C1 segment of cervical spinal cord (tissue), 14 donors: Measurements from ENCODE around the gene WRAP73.
"Not testable (repeated sequence)": the region's sequence is repeated elsewhere in the genome, so short reads cannot be mapped to it uniquely, and the experiment has no call there.

Experiments used
- DNase-seq, 14 donors: peaks; one replicate each; lab custom pipeline; 2025; lab: John Stamatoyannopoulos, UW

Gene WRAP73

DNA sequence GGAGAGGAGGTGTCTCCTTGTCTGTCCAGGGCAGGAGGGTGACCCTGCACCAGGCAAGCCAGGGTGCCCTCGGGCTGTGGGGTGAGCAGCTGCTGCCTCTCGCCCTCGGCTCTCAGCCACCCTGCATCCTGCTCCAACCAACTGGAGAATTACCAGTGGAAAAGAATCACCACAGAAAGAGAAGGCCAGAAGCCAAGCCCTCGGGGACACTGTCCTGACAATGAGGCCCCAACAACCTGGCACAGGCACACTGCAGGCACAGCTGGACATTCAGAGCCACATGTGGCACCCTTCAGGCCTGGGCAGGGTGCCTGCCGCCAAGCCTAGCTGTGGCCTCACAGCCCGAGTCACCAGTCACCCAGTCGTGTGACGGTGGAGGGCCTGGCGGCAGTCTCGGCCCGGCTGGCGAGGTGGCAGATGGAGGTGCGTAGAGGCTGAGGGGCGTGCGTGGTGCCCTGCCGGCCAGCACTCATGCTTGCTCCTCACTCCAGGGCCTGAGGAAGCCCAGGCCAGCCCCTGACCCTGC, 50.6 kb downstream of the WRAP73 start:
- peak in 1 of 14 donors; percentile 7 for DNase-seq

DNA sequence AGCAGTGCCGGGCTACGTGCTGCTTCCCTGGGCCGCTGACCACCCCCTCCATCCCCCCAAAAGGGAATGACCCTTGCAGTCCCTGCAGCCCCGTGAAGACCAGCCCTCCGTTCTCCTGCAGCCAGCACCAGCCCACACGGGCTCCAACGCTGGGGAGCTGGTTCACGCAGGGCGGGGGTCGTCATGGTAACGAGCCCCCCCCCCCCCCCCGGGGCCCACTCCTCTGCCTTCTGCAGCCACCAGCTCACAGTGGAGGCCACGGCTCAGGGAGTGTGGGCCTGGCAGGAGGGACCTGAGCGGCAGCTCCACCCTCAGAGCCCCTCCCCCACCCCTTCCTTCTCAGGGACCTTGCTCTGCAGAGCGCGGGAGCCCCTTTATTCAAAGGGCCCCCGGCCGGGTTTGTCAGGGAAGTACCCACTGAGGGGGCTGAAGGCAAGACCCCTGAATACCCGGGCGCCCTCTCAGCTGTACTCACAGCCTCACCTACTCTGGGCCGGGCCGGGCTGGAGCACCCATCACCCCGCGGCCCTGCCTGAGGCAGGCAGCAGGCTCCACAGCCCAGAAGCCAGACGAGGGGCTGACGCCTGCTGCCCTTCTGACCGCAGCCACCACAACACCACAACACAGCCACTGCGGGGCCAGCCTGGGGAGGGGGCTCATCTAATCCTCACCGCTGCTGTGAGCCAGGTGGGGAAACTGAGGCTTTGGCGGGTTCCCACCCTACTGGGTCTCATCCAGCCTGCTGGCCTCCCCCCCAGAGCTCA, 51.2 kb downstream of the WRAP73 start:
- no peak for DNase-seq

DNA sequence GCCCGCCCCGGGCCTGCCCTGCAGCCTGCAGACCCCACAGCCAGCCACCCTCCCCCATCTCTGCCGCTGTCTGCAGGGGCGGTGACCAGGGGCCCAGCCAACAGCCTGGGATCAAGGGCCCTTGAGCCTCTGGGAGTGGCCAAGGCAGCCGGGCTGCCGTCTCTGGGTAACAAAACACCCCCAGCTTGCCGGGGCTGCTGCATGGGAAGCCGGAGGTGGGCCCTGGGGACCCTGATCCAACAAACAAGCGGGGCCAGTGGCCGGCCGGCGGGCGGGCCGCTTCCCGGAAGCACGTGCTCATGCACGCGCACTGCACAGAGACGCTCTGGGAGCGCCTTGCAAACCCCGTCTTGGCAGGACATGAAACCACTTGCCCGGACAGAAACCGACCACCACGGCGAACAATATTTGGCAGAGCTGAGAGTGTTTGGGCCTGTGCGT, 51.8 kb downstream of the WRAP73 start:
- DNase-seq = peak in 1 of 14 donors; percentile 39

DNA sequence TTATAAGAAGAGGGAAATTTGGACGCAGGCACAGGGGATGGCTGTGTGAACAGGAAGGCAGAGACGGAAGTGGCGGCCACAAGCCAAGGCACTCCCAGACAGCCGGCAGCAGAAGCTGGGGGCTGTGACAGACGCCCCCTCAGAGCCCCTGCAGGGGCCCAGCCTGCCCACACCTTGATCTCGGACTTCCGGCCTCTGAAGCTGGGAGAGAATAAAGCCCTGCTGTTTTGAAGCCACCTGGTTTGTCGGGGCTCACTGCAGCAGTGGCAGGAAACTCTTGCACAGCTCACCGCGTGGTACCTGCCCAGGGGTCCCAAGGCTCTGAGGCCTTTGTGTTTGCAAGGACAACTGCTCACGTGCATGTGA, 52.3 kb downstream of the WRAP73 start:
- DNase-seq = no peak

DNA sequence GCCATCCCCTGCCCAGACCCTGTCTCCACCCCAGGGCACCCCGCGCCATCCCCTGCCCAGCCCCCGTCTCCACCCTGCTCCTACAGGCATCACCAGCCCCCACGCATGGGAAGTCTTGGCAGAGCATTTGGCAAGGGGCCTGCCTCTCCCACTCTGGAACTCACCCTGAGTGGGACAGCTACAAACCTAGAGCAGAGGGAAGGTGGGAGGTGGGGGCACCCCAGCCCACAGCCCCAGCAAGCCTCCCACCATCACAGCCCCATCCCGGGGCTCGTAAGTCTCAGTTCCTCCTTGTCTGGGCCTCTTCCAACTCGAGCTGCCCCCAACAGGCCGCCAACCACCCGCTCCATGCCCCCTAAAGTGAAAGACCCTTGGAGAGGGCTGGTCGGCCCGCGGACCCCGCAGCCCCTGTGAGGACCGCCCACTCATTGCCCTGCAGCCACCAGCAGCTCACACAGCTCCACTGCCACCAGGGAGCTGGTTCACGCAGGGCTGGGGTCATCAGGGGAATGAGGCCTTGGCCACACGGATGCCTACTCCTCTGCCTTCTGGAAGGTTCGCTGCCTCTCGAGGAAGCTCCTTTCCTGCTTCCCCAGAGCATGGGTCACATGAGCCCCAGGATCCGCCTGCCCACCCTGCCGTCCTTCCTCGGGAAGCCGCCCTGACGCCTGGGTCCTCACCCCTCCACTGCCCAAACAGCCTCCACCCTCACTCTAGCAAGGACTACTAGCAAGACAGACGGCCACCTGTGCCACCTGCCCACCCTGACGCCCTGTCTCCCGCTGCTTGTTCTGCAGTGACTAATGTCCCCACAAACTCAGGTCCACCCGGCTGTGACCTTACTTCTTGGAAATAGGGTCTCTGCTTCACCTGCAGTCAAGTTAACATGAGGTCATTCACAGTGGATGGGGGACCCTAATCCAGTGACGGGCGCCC, 53.0 kb downstream of the WRAP73 start:
- no peak for DNase-seq

DNA sequence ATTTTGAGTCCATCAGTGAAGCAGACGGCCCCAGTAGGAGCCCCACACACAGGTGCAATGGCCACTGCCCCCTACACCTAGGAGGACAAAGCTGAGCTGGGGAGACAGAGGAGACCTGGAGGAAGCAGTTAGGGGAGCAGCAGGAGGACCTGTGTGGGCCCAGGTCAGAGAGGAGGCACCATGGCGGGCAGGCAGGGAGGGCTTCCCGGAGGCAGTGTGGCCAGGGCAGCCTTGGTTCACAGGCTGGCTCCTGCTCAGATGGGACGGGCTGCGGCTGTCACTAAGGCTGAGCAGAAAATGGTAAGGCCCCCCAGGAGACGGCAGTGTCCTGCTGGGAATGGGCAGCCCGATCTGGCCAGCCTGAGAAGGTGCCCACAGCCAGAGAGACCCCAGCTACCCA, 54.0 kb downstream of the WRAP73 start:
- no peak for DNase-seq

DNA sequence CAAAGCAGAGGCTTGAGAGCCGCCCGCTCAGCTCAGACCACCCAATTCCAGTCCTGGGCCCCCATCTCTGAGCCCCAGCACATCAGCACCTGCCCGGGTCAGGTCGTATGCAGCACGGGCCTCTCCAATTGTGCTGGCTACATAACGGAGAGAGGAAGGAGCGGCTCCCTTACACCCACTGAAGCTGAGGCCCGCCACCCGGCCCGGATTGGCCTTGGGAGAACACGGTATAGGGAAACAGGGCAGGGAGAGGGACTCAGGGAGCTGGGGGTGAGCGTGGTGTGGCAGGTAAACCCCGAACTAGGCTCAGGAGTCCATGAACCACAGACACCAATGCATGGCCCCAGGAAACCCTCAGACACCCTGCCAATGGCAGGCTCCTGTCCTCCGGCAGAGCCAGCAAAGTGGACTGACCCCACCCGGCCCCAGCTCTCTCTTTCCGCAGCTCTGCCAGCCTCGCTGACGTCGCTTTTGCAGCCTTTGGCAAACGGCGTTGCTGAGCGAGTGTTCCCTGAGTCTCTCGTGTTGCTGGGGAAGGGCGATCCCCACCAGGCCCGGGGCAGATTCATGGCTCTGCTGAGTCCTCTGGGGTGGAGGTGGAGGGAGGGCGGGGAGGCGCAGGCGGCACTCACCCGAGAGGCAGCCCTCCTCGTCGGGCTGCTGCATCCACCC, 55.1 kb downstream of the WRAP73 start:
- peak in 6 of 14 donors; percentile 15 to 67 (median 28) for DNase-seq

DNA sequence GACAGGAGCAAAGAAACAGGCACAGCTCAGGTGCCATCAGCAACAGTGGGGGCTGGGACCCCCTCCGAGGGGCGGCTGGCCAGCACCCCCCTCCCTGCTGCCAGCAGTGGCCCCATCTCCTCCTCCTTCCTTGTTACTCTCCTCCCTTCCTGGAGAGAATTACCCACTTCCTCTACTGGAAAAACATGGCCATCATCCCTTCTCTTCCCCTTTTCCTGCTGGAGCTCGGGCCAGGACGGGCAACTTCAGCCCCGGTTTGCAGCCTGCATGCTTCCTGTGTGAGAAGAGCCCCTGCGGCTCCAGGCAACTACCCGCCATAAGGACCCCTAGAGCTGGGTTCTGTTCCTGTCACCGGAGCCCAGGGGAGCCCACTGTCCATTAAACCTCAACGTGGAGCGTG, 56.2 kb downstream of the WRAP73 start:
- DNase-seq = no peak

DNA sequence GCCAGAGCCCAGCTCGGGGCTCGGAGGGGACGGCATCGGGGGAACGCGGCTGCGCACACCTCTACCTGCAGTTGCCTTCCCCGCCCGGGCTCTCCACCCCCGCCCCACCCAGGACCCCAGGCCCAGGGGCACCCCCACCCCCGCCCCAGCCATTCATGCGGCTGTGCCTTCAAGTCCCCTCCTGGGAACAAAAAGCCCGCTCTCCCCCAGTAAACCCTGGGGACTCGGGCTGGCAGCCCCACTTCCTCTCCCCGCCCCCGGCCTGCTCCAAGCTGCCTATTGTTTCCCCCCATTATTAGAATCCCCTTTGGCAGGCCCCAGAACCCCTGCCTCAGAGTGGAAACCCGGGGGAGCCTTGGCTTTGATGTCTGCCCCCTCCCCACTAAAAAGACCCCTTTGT, 56.6 kb downstream of the WRAP73 start:
- DNase-seq = no peak

DNA sequence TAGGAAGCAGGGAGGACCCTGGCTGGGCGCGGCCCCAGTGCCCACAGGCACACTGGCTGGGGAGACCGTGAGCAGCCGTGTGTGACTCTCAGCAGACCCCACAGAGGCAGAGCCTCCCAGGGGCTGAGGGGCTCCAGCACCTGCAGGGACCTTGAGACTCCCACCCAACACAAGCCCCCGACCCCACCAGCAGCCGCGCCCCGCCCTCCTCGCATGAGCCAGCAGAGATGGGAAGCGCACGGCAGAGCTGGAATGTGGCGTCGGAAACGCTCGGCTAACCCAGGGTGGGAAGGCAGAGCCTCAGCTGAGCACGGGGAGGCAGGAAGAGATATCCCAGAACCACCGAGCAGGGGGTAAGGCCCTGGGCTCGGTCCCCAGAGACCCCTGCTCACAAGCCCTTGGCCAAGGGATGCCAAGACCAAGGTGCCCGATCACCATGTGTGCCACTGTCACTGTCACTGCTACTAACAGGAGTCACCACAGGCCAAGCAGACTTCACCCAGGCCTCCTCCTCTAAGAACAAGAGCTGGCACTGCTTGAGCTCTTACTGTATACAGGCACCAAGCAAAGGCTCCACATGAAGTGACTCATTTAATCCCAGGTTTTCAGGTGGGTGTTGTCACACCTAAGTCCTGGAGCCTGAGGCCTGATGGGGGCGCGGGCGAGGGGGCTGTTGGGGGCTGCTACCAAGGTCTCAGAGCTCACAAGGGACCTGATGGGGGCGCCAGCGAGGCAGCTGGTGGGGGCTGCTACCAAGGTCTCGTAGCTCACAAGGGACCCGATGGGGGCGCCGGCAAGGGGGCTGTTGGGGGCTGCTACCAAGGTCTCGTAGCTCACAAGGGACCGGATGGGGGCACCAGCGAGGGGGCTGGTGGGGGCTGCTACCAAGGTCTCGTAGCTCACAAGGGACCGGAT, 58.7 kb downstream of the WRAP73 start:
- DNase-seq = no peak

DNA sequence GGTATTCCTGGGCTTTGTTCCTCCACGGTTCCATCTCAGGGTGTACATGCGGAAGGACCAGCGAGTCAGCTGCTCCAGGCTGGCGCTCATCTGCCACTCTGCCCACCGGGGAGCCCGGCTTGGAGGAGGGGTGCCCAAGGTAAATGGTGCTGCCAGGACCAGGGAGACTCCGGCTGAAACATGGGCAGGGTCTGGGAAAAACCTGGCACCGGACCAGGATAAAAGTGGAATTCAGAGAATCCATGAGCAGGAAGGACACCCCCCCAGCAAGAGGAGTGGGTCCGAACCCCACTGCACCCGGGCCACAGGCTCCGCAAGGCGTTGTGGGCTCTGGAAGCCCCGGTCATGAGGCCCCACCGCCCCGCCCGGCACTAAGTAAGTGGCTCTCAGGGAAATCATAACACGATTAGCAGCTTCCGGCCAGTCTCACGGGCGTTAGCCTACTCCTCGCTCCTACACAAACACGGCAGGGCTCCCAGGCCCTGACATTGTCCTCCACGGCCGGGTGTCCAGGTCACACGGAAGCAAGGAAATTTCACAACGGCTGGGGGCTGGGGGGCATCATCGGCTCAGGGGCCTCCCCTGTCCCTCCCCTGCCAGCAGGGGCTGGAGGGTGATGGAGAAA, 59.7 kb downstream of the WRAP73 start:
- DNase-seq = no peak

DNA sequence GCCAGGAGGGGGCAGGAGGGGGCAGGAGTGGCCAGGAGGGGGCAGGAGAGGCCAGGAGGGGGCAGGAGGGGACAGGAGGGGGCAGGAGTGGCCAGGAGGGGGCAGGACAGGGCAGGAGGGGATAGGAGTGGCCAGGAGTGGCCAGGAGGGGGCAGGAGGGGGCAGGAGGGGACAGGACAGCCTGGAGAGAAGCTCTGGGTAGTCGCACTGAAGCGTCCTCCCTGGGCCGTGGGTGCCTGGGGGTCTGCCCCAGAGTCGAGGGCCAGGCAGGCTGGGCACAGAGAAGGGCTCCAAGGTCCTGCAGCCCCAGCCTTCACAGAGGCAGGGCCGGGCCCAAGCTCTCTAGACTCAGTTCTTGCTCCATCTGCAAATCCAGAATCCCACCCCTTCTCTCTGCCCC, 61.5 kb downstream of the WRAP73 start:
- no peak for DNase-seq

DNA sequence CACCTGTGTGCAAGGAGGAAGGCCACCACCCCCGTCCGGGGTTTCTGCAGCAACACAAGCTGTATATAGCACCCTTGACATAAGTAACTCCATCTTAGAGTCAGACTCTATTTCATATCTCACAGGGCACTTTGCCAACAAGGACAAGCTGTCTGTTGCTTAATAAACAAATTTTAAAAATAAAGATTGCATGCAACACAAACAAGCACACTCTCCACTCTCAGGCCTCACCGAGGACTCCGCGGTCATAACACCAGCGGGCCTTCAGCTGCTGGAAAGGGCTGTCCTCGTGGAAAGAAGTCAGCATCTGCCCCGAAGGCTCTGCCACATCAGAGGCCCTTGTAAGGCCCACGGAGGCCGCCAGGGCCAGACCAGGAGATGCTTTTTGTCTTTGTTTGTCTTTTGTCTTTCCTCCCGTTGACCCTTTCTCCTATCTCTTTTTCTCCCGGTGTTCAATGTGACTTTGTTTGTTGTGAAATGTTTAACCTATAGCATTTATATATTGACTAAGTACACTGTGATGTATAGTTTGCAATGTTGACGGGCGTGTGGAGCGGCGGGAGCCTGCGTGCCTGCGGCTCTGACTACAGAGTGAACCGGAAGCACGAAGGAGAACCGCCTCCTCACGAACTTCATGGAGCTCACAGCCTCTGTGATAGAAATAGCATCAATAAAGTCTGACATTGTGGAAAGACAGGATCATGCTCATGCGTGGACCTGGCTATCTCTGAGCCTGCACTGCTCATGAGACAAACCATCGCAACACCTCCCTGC, 62.7 kb downstream of the WRAP73 start:
- DNase-seq = no peak

DNA sequence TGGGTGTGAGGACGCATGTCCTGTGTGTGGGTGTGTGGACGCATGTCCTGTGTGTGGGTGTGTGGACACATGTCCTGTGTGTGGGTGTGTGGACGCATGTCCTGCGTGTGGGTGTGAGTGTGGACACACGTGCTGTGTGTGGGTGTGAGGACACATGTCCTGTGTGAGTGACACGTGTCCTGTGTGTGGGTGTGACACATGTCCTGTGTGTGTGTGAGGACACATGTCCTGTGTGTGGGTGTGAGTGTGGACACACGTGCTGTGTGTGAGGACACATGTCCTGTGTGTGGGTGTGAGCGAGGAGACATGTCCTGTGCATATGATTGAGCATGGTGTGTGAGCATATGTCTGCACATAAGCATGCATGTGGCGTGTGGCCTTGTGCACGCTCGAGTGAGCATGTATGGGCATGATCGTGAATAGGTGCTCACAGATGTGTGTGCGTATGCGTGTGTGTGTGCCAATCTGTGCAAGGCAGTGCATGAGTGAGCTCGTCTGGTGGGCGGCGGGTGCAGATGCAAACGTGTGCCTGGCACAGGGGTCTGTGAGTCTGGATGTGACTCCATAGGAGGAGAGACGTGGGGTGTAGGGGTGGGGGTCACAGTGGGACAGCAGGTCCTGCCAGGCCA, 63.8 kb downstream of the WRAP73 start:
- no peak for DNase-seq

DNA sequence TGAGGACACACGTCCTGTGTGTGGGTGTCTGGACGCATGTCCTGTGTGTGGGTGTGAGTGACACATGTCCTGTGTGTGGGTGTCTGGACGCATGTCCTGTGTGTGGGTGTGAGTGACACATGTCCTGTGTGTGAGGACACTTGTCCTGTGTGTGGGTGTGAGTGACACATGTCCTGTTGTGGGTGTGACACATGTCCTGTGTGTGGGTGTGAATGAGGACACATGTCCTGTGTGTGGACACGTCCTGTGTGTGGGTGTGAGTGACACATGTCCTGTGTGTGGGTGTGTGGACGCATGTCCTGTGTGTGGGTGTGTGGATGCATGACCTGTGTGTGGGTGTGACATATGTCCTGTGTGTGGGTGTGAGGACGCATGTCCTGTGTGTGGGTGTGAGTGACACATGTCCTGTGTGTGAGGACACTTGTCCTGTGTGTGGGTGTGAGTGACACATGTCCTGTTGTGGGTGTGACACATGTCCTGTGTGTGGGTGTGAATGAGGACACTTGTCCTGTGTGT, 64.5 kb downstream of the WRAP73 start:
- DNase-seq = not testable (repeated sequence)

DNA sequence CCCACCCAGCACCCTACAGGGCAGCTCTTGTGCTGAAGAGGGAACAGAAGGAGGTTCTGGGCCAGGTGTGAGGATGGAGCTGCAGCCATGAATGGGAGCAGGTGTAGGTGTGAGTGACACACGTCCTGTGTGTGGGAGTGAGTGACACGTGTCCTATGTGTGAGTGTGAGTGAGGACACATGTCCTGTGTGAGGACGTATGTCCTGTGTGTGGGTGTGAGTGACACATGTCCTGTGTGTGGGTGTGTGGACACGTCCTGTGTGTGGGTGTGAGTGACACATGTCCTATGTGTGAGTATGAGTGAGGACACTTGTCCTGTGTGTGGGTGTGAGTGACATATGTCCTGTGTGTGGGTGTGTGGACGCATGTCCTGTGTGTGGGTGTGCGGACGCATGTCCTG, 65.0 kb downstream of the WRAP73 start:
- no peak for DNase-seq

DNA sequence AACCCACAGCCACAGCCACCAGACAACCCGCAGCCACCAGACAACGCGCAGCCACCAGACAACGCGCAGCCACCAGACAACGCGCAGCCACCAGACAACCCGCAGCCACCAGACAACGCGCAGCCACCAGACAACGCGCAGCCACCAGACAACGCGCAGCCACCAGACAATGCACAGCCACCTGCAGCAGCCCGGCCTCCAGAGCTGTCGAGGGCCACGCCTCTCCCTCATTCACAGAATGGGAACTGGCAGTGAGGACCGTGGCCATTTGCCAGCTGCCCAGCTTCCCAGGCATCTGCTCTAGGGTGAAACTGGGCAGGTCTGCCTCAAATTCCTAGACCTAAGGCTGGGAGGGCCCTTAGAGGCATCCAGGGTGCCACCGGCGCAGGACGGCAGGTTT, 66.2 kb downstream of the WRAP73 start:
- not testable (repeated sequence) for DNase-seq

DNA sequence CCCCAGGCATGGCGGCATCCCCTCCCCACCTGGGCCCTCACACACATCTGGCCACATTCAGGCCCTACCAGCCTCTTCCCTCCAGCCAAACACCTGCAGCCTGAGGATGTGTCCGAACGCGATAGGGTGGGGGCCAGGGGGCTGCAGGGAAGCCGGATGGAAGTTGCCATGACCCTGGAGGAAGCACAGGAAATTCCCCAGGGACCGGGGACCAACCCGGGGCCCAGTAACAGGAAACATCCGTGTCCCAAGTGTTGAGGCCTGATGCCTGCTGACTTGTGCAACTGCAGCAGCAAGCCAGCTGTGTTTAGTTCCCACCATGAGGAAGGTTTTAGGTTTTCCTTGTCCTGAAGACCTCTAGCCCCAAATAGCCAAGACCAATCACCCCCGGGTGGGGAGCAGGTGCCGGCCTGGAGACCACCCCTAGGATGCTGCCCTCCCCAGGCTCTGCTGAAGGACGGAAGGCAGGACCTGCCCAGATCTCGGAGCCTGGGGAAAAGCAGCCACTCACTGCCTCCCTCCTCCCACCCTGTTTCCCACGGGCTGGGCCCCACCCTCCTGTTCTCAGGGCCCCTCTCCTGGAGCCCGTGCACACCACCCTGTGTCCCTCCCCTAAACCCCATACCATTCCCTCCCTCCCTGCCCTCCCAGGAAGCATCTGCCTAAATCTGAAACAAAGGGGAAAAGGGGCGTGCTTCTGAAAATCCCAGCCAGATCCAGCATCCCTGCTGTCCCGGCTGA, 68.4 kb downstream of the WRAP73 start:
- DNase-seq = no peak
